NCI-H2107 treated with DMSO at 0.1 percent for 48 hours (cell line): Measurements from ENCODE around the gene PDE1A.
A peak's percentile ranks its signal among the peaks of the same experiment; 100 is the strongest.

Source experiments
- DNase-seq: peaks from one replicate; lab custom pipeline; 2025; ENCODE audit not compliant: unreplicated experiment; lab: John Stamatoyannopoulos, UW

Gene PDE1A

GRCh38 chr2:182210669-182211068 is 216.2 kb downstream of the PDE1A start:
- no peak for DNase-seq

GRCh38 chr2:182208421-182208820 is 218.4 kb downstream of the PDE1A start:
- no peak for DNase-seq

- no peak for DNase-seq
Measured at GRCh38 chr2:182207049-182207746, 219.6 kb downstream of the PDE1A start.

- no peak for DNase-seq
Measured at GRCh38 chr2:182197529-182197928, 229.3 kb downstream of the PDE1A start.

GRCh38 chr2:182193291-182193690 is 233.5 kb downstream of the PDE1A start:
- DNase-seq: no peak

GRCh38 chr2:182191061-182191460 is 235.8 kb downstream of the PDE1A start:
- DNase-seq: no peak

- DNase-seq: no peak
Measured at GRCh38 chr2:182187130-182187529, 239.7 kb downstream of the PDE1A start.

- DNase-seq: peak; percentile 44
Measured at GRCh38 chr2:182186132-182186735, 240.6 kb downstream of the PDE1A start.

GRCh38 chr2:182182436-182182835 is 244.4 kb downstream of the PDE1A start:
- DNase-seq: no peak

GRCh38 chr2:182181381-182181780 is 245.5 kb downstream of the PDE1A start:
- no peak for DNase-seq

- DNase-seq: no peak
Measured at GRCh38 chr2:182179176-182179575, 247.7 kb downstream of the PDE1A start.

- no peak for DNase-seq
Measured at GRCh38 chr2:182173944-182174622, 252.8 kb downstream of the PDE1A start.

GRCh38 chr2:182170341-182170740 is 256.5 kb downstream of the PDE1A start:
- DNase-seq: no peak

- DNase-seq: no peak
Measured at GRCh38 chr2:182167882-182168281, 259.0 kb downstream of the PDE1A start.

GRCh38 chr2:182166841-182167240 is 260.0 kb downstream of the PDE1A start:
- no peak for DNase-seq

GRCh38 chr2:182166406-182166805 is 260.4 kb downstream of the PDE1A start:
- no peak for DNase-seq

- DNase-seq: no peak
Measured at GRCh38 chr2:182165202-182165601, 261.6 kb downstream of the PDE1A start.

- no peak for DNase-seq
Measured at GRCh38 chr2:182164686-182165085, 262.1 kb downstream of the PDE1A start.

GRCh38 chr2:182163878-182164277 is 263.0 kb downstream of the PDE1A start:
- DNase-seq: no peak

GRCh38 chr2:182148344-182148743 is 278.5 kb downstream of the PDE1A start:
- DNase-seq: no peak

GRCh38 chr2:182144776-182145165 is 282.1 kb downstream of the PDE1A start:
- no peak for DNase-seq

GRCh38 chr2:182144041-182144775 is 282.6 kb downstream of the PDE1A start:
- no peak for DNase-seq
